ENCODE measurements around the gene ZC3H10. TPM values are rescaled to one million over a fixed set of nuclear protein-coding genes. Genes with fewer than 3 reads are reported as not detected.

The ZC3H10 gene
- total and polyA plus RNA-seq, 2 of the 13 experiments (the other 11 are each of a cell fraction or from before 2014, with no cell fraction given), result 0.70 to 2.3 TPM

- no peak for TF ChIP-seq IRX3 (CRISPR knock-in tag; IDR thresholded peaks at IDR 0.05; ENCODE audit: borderline replicate concordance, low read depth)
- TF ChIP-seq ZFP37 (CRISPR knock-in tag; IDR thresholded peaks at IDR 0.05; ENCODE audit: borderline replicate concordance), result no peak
- TF ChIP-seq ZNF451 (CRISPR knock-in tag; IDR thresholded peaks at IDR 0.05), result no peak
- TF ChIP-seq, protein P1, sequence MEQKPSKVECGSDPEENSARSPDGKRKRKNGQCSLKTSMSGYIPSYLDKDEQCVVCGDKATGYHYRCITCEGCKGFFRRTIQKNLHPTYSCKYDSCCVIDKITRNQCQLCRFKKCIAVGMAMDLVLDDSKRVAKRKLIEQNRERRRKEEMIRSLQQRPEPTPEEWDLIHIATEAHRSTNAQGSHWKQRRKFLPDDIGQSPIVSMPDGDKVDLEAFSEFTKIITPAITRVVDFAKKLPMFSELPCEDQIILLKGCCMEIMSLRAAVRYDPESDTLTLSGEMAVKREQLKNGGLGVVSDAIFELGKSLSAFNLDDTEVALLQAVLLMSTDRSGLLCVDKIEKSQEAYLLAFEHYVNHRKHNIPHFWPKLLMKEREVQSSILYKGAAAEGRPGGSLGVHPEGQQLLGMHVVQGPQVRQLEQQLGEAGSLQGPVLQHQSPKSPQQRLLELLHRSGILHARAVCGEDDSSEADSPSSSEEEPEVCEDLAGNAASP (CRISPR knock-in tag; IDR thresholded peaks at IDR 0.05; ENCODE audit: borderline replicate concordance), result peak; percentile 61; the same call in 1 of the 2 replicates
- TF ChIP-seq, protein P2, sequence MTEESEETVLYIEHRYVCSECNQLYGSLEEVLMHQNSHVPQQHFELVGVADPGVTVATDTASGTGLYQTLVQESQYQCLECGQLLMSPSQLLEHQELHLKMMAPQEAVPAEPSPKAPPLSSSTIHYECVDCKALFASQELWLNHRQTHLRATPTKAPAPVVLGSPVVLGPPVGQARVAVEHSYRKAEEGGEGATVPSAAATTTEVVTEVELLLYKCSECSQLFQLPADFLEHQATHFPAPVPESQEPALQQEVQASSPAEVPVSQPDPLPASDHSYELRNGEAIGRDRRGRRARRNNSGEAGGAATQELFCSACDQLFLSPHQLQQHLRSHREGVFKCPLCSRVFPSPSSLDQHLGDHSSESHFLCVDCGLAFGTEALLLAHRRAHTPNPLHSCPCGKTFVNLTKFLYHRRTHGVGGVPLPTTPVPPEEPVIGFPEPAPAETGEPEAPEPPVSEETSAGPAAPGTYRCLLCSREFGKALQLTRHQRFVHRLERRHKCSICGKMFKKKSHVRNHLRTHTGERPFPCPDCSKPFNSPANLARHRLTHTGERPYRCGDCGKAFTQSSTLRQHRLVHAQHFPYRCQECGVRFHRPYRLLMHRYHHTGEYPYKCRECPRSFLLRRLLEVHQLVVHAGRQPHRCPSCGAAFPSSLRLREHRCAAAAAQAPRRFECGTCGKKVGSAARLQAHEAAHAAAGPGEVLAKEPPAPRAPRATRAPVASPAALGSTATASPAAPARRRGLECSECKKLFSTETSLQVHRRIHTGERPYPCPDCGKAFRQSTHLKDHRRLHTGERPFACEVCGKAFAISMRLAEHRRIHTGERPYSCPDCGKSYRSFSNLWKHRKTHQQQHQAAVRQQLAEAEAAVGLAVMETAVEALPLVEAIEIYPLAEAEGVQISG (CRISPR knock-in tag; IDR thresholded peaks at IDR 0.05), result peak; percentile 69
- TF ChIP-seq REXO4 (CRISPR knock-in tag; IDR thresholded peaks at IDR 0.05; ENCODE audit: borderline replicate concordance), result no peak
- no peak for TF ChIP-seq ZBTB39 (CRISPR knock-in tag; IDR thresholded peaks at IDR 0.05)
- TF ChIP-seq, protein P3, sequence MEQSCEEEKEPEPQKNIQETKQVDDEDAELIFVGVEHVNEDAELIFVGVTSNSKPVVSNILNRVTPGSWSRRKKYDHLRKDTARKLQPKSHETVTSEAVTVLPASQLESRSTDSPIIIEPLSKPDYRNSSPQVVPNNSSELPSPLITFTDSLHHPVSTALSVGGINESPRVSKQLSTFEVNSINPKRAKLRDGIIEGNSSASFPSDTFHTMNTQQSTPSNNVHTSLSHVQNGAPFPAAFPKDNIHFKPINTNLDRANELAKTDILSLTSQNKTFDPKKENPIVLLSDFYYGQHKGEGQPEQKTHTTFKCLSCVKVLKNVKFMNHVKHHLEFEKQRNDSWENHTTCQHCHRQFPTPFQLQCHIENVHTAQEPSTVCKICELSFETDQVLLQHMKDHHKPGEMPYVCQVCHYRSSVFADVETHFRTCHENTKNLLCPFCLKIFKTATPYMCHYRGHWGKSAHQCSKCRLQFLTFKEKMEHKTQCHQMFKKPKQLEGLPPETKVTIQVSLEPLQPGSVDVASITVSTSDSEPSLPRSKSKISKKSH (CRISPR knock-in tag; IDR thresholded peaks at IDR 0.05; ENCODE audit: borderline replicate concordance), result no peak
- TF ChIP-seq, protein P4, sequence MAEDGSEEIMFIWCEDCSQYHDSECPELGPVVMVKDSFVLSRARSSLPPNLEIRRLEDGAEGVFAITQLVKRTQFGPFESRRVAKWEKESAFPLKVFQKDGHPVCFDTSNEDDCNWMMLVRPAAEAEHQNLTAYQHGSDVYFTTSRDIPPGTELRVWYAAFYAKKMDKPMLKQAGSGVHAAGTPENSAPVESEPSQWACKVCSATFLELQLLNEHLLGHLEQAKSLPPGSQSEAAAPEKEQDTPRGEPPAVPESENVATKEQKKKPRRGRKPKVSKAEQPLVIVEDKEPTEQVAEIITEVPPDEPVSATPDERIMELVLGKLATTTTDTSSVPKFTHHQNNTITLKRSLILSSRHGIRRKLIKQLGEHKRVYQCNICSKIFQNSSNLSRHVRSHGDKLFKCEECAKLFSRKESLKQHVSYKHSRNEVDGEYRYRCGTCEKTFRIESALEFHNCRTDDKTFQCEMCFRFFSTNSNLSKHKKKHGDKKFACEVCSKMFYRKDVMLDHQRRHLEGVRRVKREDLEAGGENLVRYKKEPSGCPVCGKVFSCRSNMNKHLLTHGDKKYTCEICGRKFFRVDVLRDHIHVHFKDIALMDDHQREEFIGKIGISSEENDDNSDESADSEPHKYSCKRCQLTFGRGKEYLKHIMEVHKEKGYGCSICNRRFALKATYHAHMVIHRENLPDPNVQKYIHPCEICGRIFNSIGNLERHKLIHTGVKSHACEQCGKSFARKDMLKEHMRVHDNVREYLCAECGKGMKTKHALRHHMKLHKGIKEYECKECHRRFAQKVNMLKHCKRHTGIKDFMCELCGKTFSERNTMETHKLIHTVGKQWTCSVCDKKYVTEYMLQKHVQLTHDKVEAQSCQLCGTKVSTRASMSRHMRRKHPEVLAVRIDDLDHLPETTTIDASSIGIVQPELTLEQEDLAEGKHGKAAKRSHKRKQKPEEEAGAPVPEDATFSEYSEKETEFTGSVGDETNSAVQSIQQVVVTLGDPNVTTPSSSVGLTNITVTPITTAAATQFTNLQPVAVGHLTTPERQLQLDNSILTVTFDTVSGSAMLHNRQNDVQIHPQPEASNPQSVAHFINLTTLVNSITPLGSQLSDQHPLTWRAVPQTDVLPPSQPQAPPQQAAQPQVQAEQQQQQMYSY (CRISPR knock-in tag; IDR thresholded peaks at IDR 0.05), result no peak
- TF ChIP-seq ZFP62 (CRISPR knock-in tag; IDR thresholded peaks at IDR 0.05), result no peak
- no peak for TF ChIP-seq SOX13 (IDR thresholded peaks at IDR 0.05)
- no peak for TF ChIP-seq SOX13 (CRISPR knock-in tag; conservative IDR thresholded peaks at IDR 0.05 in 1 of 2, IDR thresholded peaks at IDR 0.05 in 1 of 2)
- no peak for TF ChIP-seq GFI1 (CRISPR knock-in tag; IDR thresholded peaks at IDR 0.05; ENCODE audit: borderline replicate concordance)
- TF ChIP-seq MAFG (CRISPR knock-in tag; IDR thresholded peaks at IDR 0.05), result no peak
- no peak for TF ChIP-seq ZNF326 (CRISPR knock-in tag; IDR thresholded peaks at IDR 0.05; ENCODE audit: borderline replicate concordance)
- TF ChIP-seq DNMT1 (CRISPR knock-in tag; IDR thresholded peaks at IDR 0.05), result no peak
- TF ChIP-seq SMAD3 (CRISPR knock-in tag; IDR thresholded peaks at IDR 0.05), result peak; percentile 26; the same call in 1 of the 2 replicates
- no peak for TF ChIP-seq NBN (conservative IDR thresholded peaks at IDR 0.05)
Observed at GRCh38 chr12:56119361-56119796, 1.3 kb downstream of the ZC3H10 start (continued).

All from HepG2 (cell line).